ENCODE measurements around the gene MRPL1.

DNA sequence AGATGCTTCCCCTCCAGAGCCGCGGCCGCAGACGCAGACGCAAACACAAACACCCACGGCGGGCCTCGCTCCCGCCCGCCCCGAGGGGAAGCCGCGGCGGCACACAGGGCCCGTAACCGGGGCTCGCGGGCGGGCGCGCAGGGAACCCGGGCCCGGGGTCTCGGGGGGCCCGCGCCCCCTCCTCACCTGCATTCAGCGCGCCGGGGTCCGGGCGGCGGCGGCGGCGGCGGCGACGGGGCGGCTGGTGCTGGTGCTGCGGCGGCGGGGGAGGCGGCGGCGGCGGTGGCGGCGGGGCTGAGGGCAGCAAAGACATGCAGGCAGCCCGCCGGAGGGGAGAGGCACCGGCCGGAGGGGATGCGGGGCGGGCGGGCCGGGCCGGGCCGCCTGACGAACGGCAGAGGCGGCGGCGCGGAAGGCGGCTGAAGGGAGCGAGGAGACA lies 43.2 kb upstream of the MRPL1 start:
- TF ChIP-seq EZH2 (IDR thresholded peaks at IDR 0.05) (peak; percentile 66), CTCF (IDR thresholded peaks at IDR 0.05) (no peak), EZH2phosphoT487 (IDR thresholded peaks at IDR 0.05) (no peak)

Data from neural progenitor cell (in vitro differentiated cells).